ENCODE measurements around the gene SPATA32.

SPATA32 gene

GRCh38 chr17:45292696-45293412, 31.0 kb upstream of the SPATA32 start:
- Histone ChIP-seq H2AK5ac (ENCODE audit: low read length) (no peak overlapping the region), H4K12ac (ENCODE audit: low read depth, low read length) (no peak overlapping the region), H2BK12ac (ENCODE audit: low read length) (no peak overlapping the region), H2BK5ac (ENCODE audit: low read depth, low read length, poor library complexity) (no peak overlapping the region), H2BK120ac (ENCODE audit: insufficient read depth, low read length, poor library complexity) (no peak overlapping the region), H4K91ac (ENCODE audit: low read depth, low read length) (no peak overlapping the region), H3K9ac (ENCODE audit: low read length) (no peak overlapping the region), H4K8ac (ENCODE audit: low read depth, low read length) (no peak overlapping the region), H3K4me3 (ENCODE audit: low read depth, low read length) (no peak overlapping the region), H3K14ac (ENCODE audit: low read length) (no peak overlapping the region), H3K23ac (ENCODE audit: low read length) (no peak overlapping the region), H3K18ac (ENCODE audit: low read length) (no peak overlapping the region), H3K4me1 (ENCODE audit: control insufficient read depth in 1 of 2, insufficient read depth in 2 of 2, low read length in 2 of 2) (peaks cover 17 to 20% of the 10 kb centered on the region in 2 experiments), H3K27me3 (ENCODE audit: insufficient read depth, low read length) (no peaks in the 10 kb centered on the region), H3K36me3 (ENCODE audit: control insufficient read depth in 1 of 2, insufficient read depth in 2 of 2, low read length in 2 of 2) (peaks cover 0 to 5% of the 10 kb centered on the region in 2 experiments), H3K79me1 (ENCODE audit: low read length) (peaks cover 2% of the 10 kb centered on the region), H3K9me3 (ENCODE audit: insufficient read depth, low read depth, low read length) (no peaks in the 10 kb centered on the region), H3K4me2 (ENCODE audit: low read length) (no peak overlapping the region), H2AFZ (ENCODE audit: insufficient read depth, low read length, poor library complexity) (no peak overlapping the region), H3K79me2 (ENCODE audit: control insufficient read depth, insufficient read depth, low read length, poor library complexity) (no peaks in the 10 kb centered on the region), H3K4ac (ENCODE audit: low read depth, low read length) (no peak overlapping the region), H3K27ac (ENCODE audit: low read depth, low read length) (no peak overlapping the region)
- no peak for DNase-seq
- no CpG with 5 or more reads among the region's 12 CpGs for WGBS (ENCODE audit: extremely low coverage, insufficient coverage, insufficient read length)

- peaks cover 17 to 20% of the 10 kb centered on the region in 2 experiments for H3K4me1 ChIP-seq (ENCODE audit: control insufficient read depth in 1 of 2, insufficient read depth in 2 of 2, low read length in 2 of 2)
- H3K9ac ChIP-seq (ENCODE audit: low read length), result no peak overlapping the region
- H3K27me3 ChIP-seq (ENCODE audit: insufficient read depth, low read length), result no peaks in the 10 kb centered on the region
- peaks cover 10% of the 10 kb centered on the region in 2 experiments for H3K36me3 ChIP-seq (ENCODE audit: control insufficient read depth in 1 of 2, insufficient read depth in 2 of 2, low read length in 2 of 2)
- H3K23ac ChIP-seq (ENCODE audit: low read length), result no peak overlapping the region
- no peak overlapping the region for H2AFZ ChIP-seq (ENCODE audit: insufficient read depth, low read length, poor library complexity)
- no peak overlapping the region for H2BK12ac ChIP-seq (ENCODE audit: low read length)
- no peak overlapping the region for H4K91ac ChIP-seq (ENCODE audit: low read depth, low read length)
- H4K12ac ChIP-seq (ENCODE audit: low read depth, low read length), result no peak overlapping the region
- H3K18ac ChIP-seq (ENCODE audit: low read length), result no peak overlapping the region
- no CpG with 5 or more reads among the region's 5 CpGs for WGBS (ENCODE audit: extremely low coverage, insufficient coverage, insufficient read length)
- no peaks in the 10 kb centered on the region for H3K79me2 ChIP-seq (ENCODE audit: control insufficient read depth, insufficient read depth, low read length, poor library complexity)
- H3K4ac ChIP-seq (ENCODE audit: low read depth, low read length), result no peak overlapping the region
- no peak overlapping the region for H3K14ac ChIP-seq (ENCODE audit: low read length)
- no peak overlapping the region for H2AK5ac ChIP-seq (ENCODE audit: low read length)
- no peak overlapping the region for H2BK120ac ChIP-seq (ENCODE audit: insufficient read depth, low read length, poor library complexity)
- H3K9me3 ChIP-seq (ENCODE audit: insufficient read depth, low read depth, low read length), result no peaks in the 10 kb centered on the region
- no peak overlapping the region for H3K27ac ChIP-seq (ENCODE audit: low read depth, low read length)
- no peak overlapping the region for H3K4me2 ChIP-seq (ENCODE audit: low read length)
- DNase-seq, result peak in 1 of 2 donors; percentile 9
- no peak overlapping the region for H3K4me3 ChIP-seq (ENCODE audit: low read depth, low read length)
- H4K8ac ChIP-seq (ENCODE audit: low read depth, low read length), result no peak overlapping the region
- H2BK5ac ChIP-seq (ENCODE audit: low read depth, low read length, poor library complexity), result no peak overlapping the region
- peaks cover 2% of the 10 kb centered on the region for H3K79me1 ChIP-seq (ENCODE audit: low read length)
Measured at GRCh38 chr17:45291171-45291805, 29.4 kb upstream of the SPATA32 start.

- no peak for DNase-seq
- Histone ChIP-seq H3K79me2 (ENCODE audit: control insufficient read depth, insufficient read depth, low read length, poor library complexity) (no peaks in the 10 kb centered on the region), H2BK12ac (ENCODE audit: low read length) (no peak overlapping the region), H4K12ac (ENCODE audit: low read depth, low read length) (no peak overlapping the region), H3K79me1 (ENCODE audit: low read length) (peaks cover 2% of the 10 kb centered on the region), H3K18ac (ENCODE audit: low read length) (no peak overlapping the region), H3K36me3 (ENCODE audit: control insufficient read depth in 1 of 2, insufficient read depth in 2 of 2, low read length in 2 of 2) (peaks cover 10 to 14% of the 10 kb centered on the region in 2 experiments), H2BK120ac (ENCODE audit: insufficient read depth, low read length, poor library complexity) (no peak overlapping the region), H4K91ac (ENCODE audit: low read depth, low read length) (no peak overlapping the region), H2BK5ac (ENCODE audit: low read depth, low read length, poor library complexity) (no peak overlapping the region), H4K8ac (ENCODE audit: low read depth, low read length) (no peak overlapping the region), H3K14ac (ENCODE audit: low read length) (no peak overlapping the region), H3K4me1 (ENCODE audit: control insufficient read depth in 1 of 2, insufficient read depth in 2 of 2, low read length in 2 of 2) (peaks cover 17 to 20% of the 10 kb centered on the region in 2 experiments), H3K23ac (ENCODE audit: low read length) (no peak overlapping the region), H3K27ac (ENCODE audit: low read depth, low read length) (no peak overlapping the region), H3K4me2 (ENCODE audit: low read length) (no peak overlapping the region), H2AFZ (ENCODE audit: insufficient read depth, low read length, poor library complexity) (no peak overlapping the region), H3K27me3 (ENCODE audit: insufficient read depth, low read length) (no peaks in the 10 kb centered on the region), H3K4ac (ENCODE audit: low read depth, low read length) (no peak overlapping the region), H3K4me3 (ENCODE audit: low read depth, low read length) (no peak overlapping the region), H2AK5ac (ENCODE audit: low read length) (no peak overlapping the region), H3K9me3 (ENCODE audit: insufficient read depth, low read depth, low read length) (no peaks in the 10 kb centered on the region), H3K9ac (ENCODE audit: low read length) (no peak overlapping the region)
- no CpG with 5 or more reads among the region's 11 CpGs for WGBS (ENCODE audit: extremely low coverage, insufficient coverage, insufficient read length)
Measured at GRCh38 chr17:45290269-45290765, 28.4 kb upstream of the SPATA32 start.

- Histone ChIP-seq H3K9ac (ENCODE audit: low read length) (no peak overlapping the region), H2AFZ (ENCODE audit: insufficient read depth, low read length, poor library complexity) (no peak overlapping the region), H3K4me2 (ENCODE audit: low read length) (no peak overlapping the region), H4K8ac (ENCODE audit: low read depth, low read length) (no peak overlapping the region), H3K27me3 (ENCODE audit: insufficient read depth, low read length) (no peaks in the 10 kb centered on the region), H3K4ac (ENCODE audit: low read depth, low read length) (no peak overlapping the region), H2BK5ac (ENCODE audit: low read depth, low read length, poor library complexity) (no peak overlapping the region), H2BK12ac (ENCODE audit: low read length) (no peak overlapping the region), H3K79me2 (ENCODE audit: control insufficient read depth, insufficient read depth, low read length, poor library complexity) (no peaks in the 10 kb centered on the region), H4K91ac (ENCODE audit: low read depth, low read length) (no peak overlapping the region), H2BK120ac (ENCODE audit: insufficient read depth, low read length, poor library complexity) (no peak overlapping the region), H3K23ac (ENCODE audit: low read length) (no peak overlapping the region), H3K79me1 (ENCODE audit: low read length) (peaks cover 2% of the 10 kb centered on the region), H2AK5ac (ENCODE audit: low read length) (no peak overlapping the region), H4K12ac (ENCODE audit: low read depth, low read length) (no peak overlapping the region), H3K14ac (ENCODE audit: low read length) (no peak overlapping the region), H3K36me3 (ENCODE audit: control insufficient read depth in 1 of 2, insufficient read depth in 2 of 2, low read length in 2 of 2) (peaks cover 11 to 19% of the 10 kb centered on the region in 2 experiments), H3K27ac (ENCODE audit: low read depth, low read length) (no peak overlapping the region), H3K9me3 (ENCODE audit: insufficient read depth, low read depth, low read length) (no peaks in the 10 kb centered on the region), H3K4me3 (ENCODE audit: low read depth, low read length) (no peak overlapping the region), H3K18ac (ENCODE audit: low read length) (no peak overlapping the region), H3K4me1 (ENCODE audit: control insufficient read depth in 1 of 2, insufficient read depth in 2 of 2, low read length in 2 of 2) (peaks cover 17 to 20% of the 10 kb centered on the region in 2 experiments)
- peak in 1 of 2 donors; percentile 33 for DNase-seq
- WGBS (ENCODE audit: extremely low coverage, insufficient coverage, insufficient read length), result no CpG with 5 or more reads among the region's 15 CpGs
Measured at GRCh38 chr17:45289301-45290268, 27.7 kb upstream of the SPATA32 start.

Data from trophoblast cell (in vitro differentiated cells and primary cell).